WTC11 (cell line): ENCODE measurements around the gene PAPLN. TPM values are rescaled to one million over a fixed set of nuclear protein-coding genes. Genes with fewer than 3 reads are reported as not detected.

ENCODE experiments used
- ATAC-seq: fragments of 200-7000 bp; cut with Tn5 transposase; 2 replicates; pipeline ENCODE4 v1.10.0; 2021; ENCODE audit warnings: mild to moderate bottlenecking, moderate library complexity
- CTCF ChIA-PET: fragments of 300-600 bp; sonication (Branson Sonifier 250); formaldehyde crosslinking; loops from one replicate; lab custom pipeline; 2021; ENCODE audit warnings: antibody characterized with exemption; lab: Charles Lee
- POLR2A ChIA-PET: fragments of 350-600 bp; sonication (Branson Sonifier 250); formaldehyde crosslinking; loops from one replicate; lab custom pipeline; 2021; ENCODE audit warnings: antibody characterized with exemption; lab: Charles Lee
- DNase-seq: peaks from one replicate; pipeline ENCODE4 v3.0.0; 2021; ENCODE audit warnings: low spot score
- H3K27ac Mint-ChIP-seq: 2 replicates; pipeline ENCODE4 v1.8.0; 2021; ENCODE audit warnings: mixed read lengths
- H3K27me3 Mint-ChIP-seq: 2 replicates; pipeline ENCODE4 v1.8.0; 2021; ENCODE audit warnings: low read depth, mild to moderate bottlenecking, moderate library complexity, mixed read lengths
- H3K36me3 Mint-ChIP-seq: 2 replicates; pipeline ENCODE4 v1.8.0; 2021; ENCODE audit warnings: mixed read lengths
- H3K4me1 Mint-ChIP-seq: 2 replicates; pipeline ENCODE4 v1.8.0; 2022; ENCODE audit warnings: mixed read lengths
- H3K4me3 Mint-ChIP-seq: 2 replicates; pipeline ENCODE4 v1.8.0; 2021; ENCODE audit warnings: mild to moderate bottlenecking, moderate library complexity, mixed read lengths
- H3K9me3 Mint-ChIP-seq: 2 replicates; pipeline ENCODE4 v1.8.0; 2021; ENCODE audit warnings: mixed read lengths
- CBFB ChIP-seq: sonication (generic); formaldehyde crosslinking; IDR thresholded peaks from 2 replicates; pipeline ENCODE4 v1.8.1; 2022; ENCODE audit warnings: mild to moderate bottlenecking, low read depth, missing genetic modification reagents
- CREB1 ChIP-seq: sonication (generic); formaldehyde crosslinking; IDR thresholded peaks from 2 replicates; pipeline ENCODE4 v1.8.0; 2023; ENCODE audit warnings: mild to moderate bottlenecking, missing genetic modification reagents
- ETV6 ChIP-seq: sonication (generic); formaldehyde crosslinking; IDR thresholded peaks from 2 replicates; pipeline ENCODE4 v1.8.1; 2022; ENCODE audit warnings: mild to moderate bottlenecking, missing genetic modification reagents
- FOXK1 ChIP-seq: sonication (generic); formaldehyde crosslinking; IDR thresholded peaks from 2 replicates; pipeline ENCODE4 v1.8.0; 2022; ENCODE audit warnings: mild to moderate bottlenecking, moderate library complexity, missing genetic modification reagents
- HMGA2 ChIP-seq: fragments of 250-450 bp; sonication (Bioruptor Pico); IDR thresholded peaks from 2 replicates; pipeline ENCODE4 v1.4.0; 2021; ENCODE audit warnings: mild to moderate bottlenecking, moderate library complexity
- KAT7 ChIP-seq: sonication (generic); formaldehyde crosslinking; IDR thresholded peaks from 2 replicates; pipeline ENCODE4 v1.8.1; 2023; ENCODE audit warnings: missing genetic modification reagents, mild to moderate bottlenecking, borderline replicate concordance
- NFATC4 ChIP-seq: fragments of 250-450 bp; sonication (Bioruptor Pico); IDR thresholded peaks from 2 replicates; pipeline ENCODE4 v1.9.0; 2021; ENCODE audit warnings: mild to moderate bottlenecking
- NFE2L1 ChIP-seq: sonication (generic); formaldehyde crosslinking; IDR thresholded peaks from 2 replicates; pipeline ENCODE4 v1.8.1; 2023; ENCODE audit warnings: missing genetic modification reagents
- NR1H2 ChIP-seq: sonication (generic); formaldehyde crosslinking; IDR thresholded peaks from 2 replicates; pipeline ENCODE4 v1.9.0; 2021; ENCODE audit warnings: mild to moderate bottlenecking, moderate library complexity, missing genetic modification reagents
- PRRX2 ChIP-seq: fragments of 250-450 bp; sonication (Bioruptor Pico); IDR thresholded peaks from 2 replicates; pipeline ENCODE4 v1.8.0; 2021; ENCODE audit warnings: mild to moderate bottlenecking
- SMAD4 ChIP-seq: sonication (generic); formaldehyde crosslinking; IDR thresholded peaks from 2 replicates; pipeline ENCODE4 v1.8.0; 2022; ENCODE audit warnings: mild to moderate bottlenecking, missing genetic modification reagents
- TEAD4 ChIP-seq: sonication (generic); formaldehyde crosslinking; IDR thresholded peaks from 2 replicates; pipeline ENCODE4 v1.8.0; 2022; ENCODE audit warnings: mild to moderate bottlenecking, missing genetic modification reagents
- ZNF416 ChIP-seq: fragments of 250-450 bp; sonication (Bioruptor Pico); IDR thresholded peaks from 2 replicates; pipeline ENCODE4 v1.9.0; 2021; ENCODE audit warnings: mild to moderate bottlenecking, inconsistent platforms
- ZNF423 ChIP-seq: fragments of 250-450 bp; sonication (Bioruptor Pico); IDR thresholded peaks from 2 replicates; pipeline ENCODE4 v2.1.2; 2022; ENCODE audit warnings: mild to moderate bottlenecking, moderate library complexity
- total RNA-seq: library from RNA; stranded (reverse); gene quantifications from 3 replicates; pipeline ENCODE4 v1.2.3, GENCODE V29; 2021
- TF ChIP-seq, protein P1 (sequence below): sonication (generic); formaldehyde crosslinking; IDR thresholded peaks from 2 replicates; pipeline ENCODE4 v1.8.1; 2023; ENCODE audit warnings: mild to moderate bottlenecking, missing genetic modification reagents, moderate library complexity
- TF ChIP-seq, protein P2 (sequence below): sonication (generic); formaldehyde crosslinking; IDR thresholded peaks from 2 replicates; pipeline ENCODE4 v1.8.0; 2022; ENCODE audit warnings: mild to moderate bottlenecking, missing genetic modification reagents
- TF ChIP-seq, protein P3 (sequence below): sonication (generic); formaldehyde crosslinking; IDR thresholded peaks from 2 replicates; pipeline ENCODE4 v1.8.1; 2023; ENCODE audit warnings: mild to moderate bottlenecking, missing genetic modification reagents, borderline replicate concordance
- TF ChIP-seq, protein P4 (sequence below): sonication (generic); formaldehyde crosslinking; IDR thresholded peaks from 2 replicates; pipeline ENCODE4 v1.8.1; 2023; ENCODE audit warnings: mild to moderate bottlenecking, missing genetic modification reagents
- TF ChIP-seq, protein P5 (sequence below): sonication (generic); formaldehyde crosslinking; IDR thresholded peaks from 2 replicates; pipeline ENCODE4 v1.8.1; 2023; ENCODE audit warnings: mild to moderate bottlenecking, missing genetic modification reagents, moderate library complexity
- TF ChIP-seq, protein P6 (sequence below): sonication (generic); formaldehyde crosslinking; IDR thresholded peaks from 2 replicates; pipeline ENCODE4 v1.8.1; 2022; ENCODE audit warnings: mild to moderate bottlenecking, missing genetic modification reagents, moderate library complexity, borderline replicate concordance
- TF ChIP-seq, protein P7 (sequence below): sonication (generic); formaldehyde crosslinking; IDR thresholded peaks from 2 replicates; pipeline ENCODE4 v1.8.1; 2022; ENCODE audit warnings: missing genetic modification reagents, borderline replicate concordance

The PAPLN gene
- total RNA-seq, 1 experiment from 2014 or later: 9.3 TPM

DNA sequence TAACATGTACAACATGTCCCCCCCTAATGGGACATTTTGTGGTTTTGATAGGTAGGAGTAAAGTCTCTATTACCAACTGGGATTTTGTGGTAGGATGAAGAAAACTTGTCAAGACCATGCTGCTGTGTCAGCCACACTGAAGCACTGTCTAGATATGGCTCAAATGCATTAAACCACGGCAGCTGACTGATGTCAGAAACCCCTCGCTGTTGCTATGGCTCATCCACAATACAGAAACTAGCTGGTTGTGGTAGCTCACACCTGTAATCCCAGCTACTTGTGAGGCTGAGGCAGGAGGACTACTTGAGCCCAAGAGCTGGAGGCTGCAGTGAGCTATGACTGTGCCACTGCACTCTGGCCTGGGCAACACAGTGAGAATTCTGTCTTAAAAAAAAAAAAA lies 40.1 kb downstream of the PAPLN start:
- Mint-ChIP-seq H3K27ac (no peak overlapping the region), H3K36me3 (peaks cover 31% of the 10 kb centered on the region), H3K9me3 (no peaks in the 10 kb centered on the region), H3K27me3 (peaks cover 8% of the 10 kb centered on the region), H3K4me3 (no peak overlapping the region), H3K4me1 (peaks cover 6% of the 10 kb centered on the region)
- POLR2A ChIA-PET: no interaction called here
- DNase-seq (no peak), ATAC-seq (no peak)
- CTCF ChIA-PET: no interaction called here
- TF ChIP-seq SMAD4 (CRISPR knock-in tag): no peak
- TF ChIP-seq CBFB (CRISPR knock-in tag): no peak
- no peak for TF ChIP-seq HMGA2 (CRISPR knock-in tag)
- no peak for TF ChIP-seq CREB1 (CRISPR knock-in tag)
- TF ChIP-seq, protein P1, sequence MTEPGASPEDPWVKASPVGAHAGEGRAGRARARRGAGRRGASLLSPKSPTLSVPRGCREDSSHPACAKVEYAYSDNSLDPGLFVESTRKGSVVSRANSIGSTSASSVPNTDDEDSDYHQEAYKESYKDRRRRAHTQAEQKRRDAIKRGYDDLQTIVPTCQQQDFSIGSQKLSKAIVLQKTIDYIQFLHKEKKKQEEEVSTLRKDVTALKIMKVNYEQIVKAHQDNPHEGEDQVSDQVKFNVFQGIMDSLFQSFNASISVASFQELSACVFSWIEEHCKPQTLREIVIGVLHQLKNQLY (CRISPR knock-in tag): no peak
- TF ChIP-seq PRRX2 (CRISPR knock-in tag): no peak
- TF ChIP-seq ETV6 (CRISPR knock-in tag): no peak
- no peak for TF ChIP-seq NFATC4 (CRISPR knock-in tag)
- no peak for TF ChIP-seq ZNF423 (CRISPR knock-in tag)
- TF ChIP-seq, protein P2, sequence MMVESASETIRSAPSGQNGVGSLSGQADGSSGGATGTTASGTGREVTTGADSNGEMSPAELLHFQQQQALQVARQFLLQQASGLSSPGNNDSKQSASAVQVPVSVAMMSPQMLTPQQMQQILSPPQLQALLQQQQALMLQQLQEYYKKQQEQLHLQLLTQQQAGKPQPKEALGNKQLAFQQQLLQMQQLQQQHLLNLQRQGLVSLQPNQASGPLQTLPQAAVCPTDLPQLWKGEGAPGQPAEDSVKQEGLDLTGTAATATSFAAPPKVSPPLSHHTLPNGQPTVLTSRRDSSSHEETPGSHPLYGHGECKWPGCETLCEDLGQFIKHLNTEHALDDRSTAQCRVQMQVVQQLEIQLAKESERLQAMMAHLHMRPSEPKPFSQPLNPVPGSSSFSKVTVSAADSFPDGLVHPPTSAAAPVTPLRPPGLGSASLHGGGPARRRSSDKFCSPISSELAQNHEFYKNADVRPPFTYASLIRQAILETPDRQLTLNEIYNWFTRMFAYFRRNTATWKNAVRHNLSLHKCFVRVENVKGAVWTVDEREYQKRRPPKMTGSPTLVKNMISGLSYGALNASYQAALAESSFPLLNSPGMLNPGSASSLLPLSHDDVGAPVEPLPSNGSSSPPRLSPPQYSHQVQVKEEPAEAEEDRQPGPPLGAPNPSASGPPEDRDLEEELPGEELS (CRISPR knock-in tag): no peak
- TF ChIP-seq TEAD4 (CRISPR knock-in tag): no peak
- no peak for TF ChIP-seq KAT7
- TF ChIP-seq, protein P3, sequence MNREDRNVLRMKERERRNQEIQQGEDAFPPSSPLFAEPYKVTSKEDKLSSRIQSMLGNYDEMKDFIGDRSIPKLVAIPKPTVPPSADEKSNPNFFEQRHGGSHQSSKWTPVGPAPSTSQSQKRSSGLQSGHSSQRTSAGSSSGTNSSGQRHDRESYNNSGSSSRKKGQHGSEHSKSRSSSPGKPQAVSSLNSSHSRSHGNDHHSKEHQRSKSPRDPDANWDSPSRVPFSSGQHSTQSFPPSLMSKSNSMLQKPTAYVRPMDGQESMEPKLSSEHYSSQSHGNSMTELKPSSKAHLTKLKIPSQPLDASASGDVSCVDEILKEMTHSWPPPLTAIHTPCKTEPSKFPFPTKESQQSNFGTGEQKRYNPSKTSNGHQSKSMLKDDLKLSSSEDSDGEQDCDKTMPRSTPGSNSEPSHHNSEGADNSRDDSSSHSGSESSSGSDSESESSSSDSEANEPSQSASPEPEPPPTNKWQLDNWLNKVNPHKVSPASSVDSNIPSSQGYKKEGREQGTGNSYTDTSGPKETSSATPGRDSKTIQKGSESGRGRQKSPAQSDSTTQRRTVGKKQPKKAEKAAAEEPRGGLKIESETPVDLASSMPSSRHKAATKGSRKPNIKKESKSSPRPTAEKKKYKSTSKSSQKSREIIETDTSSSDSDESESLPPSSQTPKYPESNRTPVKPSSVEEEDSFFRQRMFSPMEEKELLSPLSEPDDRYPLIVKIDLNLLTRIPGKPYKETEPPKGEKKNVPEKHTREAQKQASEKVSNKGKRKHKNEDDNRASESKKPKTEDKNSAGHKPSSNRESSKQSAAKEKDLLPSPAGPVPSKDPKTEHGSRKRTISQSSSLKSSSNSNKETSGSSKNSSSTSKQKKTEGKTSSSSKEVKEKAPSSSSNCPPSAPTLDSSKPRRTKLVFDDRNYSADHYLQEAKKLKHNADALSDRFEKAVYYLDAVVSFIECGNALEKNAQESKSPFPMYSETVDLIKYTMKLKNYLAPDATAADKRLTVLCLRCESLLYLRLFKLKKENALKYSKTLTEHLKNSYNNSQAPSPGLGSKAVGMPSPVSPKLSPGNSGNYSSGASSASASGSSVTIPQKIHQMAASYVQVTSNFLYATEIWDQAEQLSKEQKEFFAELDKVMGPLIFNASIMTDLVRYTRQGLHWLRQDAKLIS (CRISPR knock-in tag): no peak
- TF ChIP-seq, protein P4, sequence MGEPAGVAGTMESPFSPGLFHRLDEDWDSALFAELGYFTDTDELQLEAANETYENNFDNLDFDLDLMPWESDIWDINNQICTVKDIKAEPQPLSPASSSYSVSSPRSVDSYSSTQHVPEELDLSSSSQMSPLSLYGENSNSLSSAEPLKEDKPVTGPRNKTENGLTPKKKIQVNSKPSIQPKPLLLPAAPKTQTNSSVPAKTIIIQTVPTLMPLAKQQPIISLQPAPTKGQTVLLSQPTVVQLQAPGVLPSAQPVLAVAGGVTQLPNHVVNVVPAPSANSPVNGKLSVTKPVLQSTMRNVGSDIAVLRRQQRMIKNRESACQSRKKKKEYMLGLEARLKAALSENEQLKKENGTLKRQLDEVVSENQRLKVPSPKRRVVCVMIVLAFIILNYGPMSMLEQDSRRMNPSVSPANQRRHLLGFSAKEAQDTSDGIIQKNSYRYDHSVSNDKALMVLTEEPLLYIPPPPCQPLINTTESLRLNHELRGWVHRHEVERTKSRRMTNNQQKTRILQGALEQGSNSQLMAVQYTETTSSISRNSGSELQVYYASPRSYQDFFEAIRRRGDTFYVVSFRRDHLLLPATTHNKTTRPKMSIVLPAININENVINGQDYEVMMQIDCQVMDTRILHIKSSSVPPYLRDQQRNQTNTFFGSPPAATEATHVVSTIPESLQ (CRISPR knock-in tag): no peak
- no peak for TF ChIP-seq NR1H2 (CRISPR knock-in tag)
- TF ChIP-seq FOXK1 (CRISPR knock-in tag): no peak
- TF ChIP-seq, protein P5, sequence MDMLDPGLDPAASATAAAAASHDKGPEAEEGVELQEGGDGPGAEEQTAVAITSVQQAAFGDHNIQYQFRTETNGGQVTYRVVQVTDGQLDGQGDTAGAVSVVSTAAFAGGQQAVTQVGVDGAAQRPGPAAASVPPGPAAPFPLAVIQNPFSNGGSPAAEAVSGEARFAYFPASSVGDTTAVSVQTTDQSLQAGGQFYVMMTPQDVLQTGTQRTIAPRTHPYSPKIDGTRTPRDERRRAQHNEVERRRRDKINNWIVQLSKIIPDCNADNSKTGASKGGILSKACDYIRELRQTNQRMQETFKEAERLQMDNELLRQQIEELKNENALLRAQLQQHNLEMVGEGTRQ: no peak

DNA sequence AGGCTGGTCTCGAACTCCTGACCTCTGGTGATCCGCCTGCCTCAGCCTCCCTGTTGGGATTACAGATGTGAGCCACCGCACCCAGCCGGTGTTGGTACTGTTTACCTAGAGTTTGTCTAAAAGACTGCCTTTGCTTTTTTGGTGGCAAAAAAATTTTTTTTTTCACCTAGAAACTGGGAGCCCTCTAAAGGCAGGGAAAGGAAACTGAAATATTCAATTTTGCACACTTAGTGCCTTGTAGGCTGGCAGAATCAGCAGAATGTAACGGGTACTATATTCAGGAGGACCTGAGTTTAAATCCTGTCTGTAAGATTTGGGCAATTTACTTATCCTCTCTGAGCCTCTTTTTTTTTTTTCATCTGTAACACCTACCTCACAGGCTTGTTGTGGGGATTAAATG lies 43.6 kb downstream of the PAPLN start:
- TF ChIP-seq, protein P6, sequence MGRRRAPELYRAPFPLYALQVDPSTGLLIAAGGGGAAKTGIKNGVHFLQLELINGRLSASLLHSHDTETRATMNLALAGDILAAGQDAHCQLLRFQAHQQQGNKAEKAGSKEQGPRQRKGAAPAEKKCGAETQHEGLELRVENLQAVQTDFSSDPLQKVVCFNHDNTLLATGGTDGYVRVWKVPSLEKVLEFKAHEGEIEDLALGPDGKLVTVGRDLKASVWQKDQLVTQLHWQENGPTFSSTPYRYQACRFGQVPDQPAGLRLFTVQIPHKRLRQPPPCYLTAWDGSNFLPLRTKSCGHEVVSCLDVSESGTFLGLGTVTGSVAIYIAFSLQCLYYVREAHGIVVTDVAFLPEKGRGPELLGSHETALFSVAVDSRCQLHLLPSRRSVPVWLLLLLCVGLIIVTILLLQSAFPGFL (CRISPR knock-in tag): no peak
- no peak for TF ChIP-seq ZNF416 (CRISPR knock-in tag)
- TF ChIP-seq, protein P1 (CRISPR knock-in tag): no peak
- no peak for TF ChIP-seq NFE2L1 (CRISPR knock-in tag)
- TF ChIP-seq, protein P5: no peak
- TF ChIP-seq, protein P7, sequence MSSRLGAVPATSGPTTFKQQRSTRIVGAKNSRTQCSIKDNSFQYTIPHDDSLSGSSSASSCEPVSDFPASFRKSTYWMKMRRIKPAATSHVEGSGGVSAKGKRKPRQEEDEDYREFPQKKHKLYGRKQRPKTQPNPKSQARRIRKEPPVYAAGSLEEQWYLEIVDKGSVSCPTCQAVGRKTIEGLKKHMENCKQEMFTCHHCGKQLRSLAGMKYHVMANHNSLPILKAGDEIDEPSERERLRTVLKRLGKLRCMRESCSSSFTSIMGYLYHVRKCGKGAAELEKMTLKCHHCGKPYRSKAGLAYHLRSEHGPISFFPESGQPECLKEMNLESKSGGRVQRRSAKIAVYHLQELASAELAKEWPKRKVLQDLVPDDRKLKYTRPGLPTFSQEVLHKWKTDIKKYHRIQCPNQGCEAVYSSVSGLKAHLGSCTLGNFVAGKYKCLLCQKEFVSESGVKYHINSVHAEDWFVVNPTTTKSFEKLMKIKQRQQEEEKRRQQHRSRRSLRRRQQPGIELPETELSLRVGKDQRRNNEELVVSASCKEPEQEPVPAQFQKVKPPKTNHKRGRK (CRISPR knock-in tag): no peak
- TF ChIP-seq, all 79 proteins: peak for 0
- Mint-ChIP-seq H3K27me3 (peaks cover 18% of the 10 kb centered on the region), H3K4me1 (peaks cover 28% of the 10 kb centered on the region), H3K9me3 (no peaks in the 10 kb centered on the region), H3K27ac (no peak overlapping the region), H3K4me3 (no peak overlapping the region), H3K36me3 (peaks cover 40% of the 10 kb centered on the region)
- ATAC-seq: no peak
- DNase-seq: no peak
- ChIA-PET CTCF (interaction anchor here (2.7 kb wide), 1 partner anchor 49 kb away, joined by 10 read pairs; no protein-coding TSS in a partner anchor), POLR2A (no interaction called here)
